Esophagus squamous epithelium (tissue), 5 donors: Measurements from ENCODE around the gene ORC1. TPM values are rescaled to one million over a fixed set of nuclear protein-coding genes. Genes with fewer than 3 reads are reported as not detected.
A peak's percentile ranks its signal among the peaks of the same experiment; 100 is the strongest.

Experiments
- DNase-seq: peaks from one replicate; lab custom pipeline; 2025; lab: John Stamatoyannopoulos, UW
- H3K27ac ChIP-seq, 4 donors: fragments of 200-600 bp; sonication (generic); one replicate each; pipeline ENCODE4 v1.5.1; 2016 to 2019; ENCODE audit warnings: mild to moderate bottlenecking in 1 of 4
- H3K27me3 ChIP-seq, 4 donors: fragments of 200-600 bp; sonication (generic); 1 replicate in 3 of 4; 2 replicates in 1 of 4; pipeline versions ENCODE4 v1.5.1 to v1.6.0; 2017 to 2021; ENCODE audit warnings: antibody characterized with exemption in 1 of 4
- H3K36me3 ChIP-seq, 3 donors: fragments of 200-600 bp; sonication (generic); one replicate each; pipeline ENCODE4 v1.5.1; 2016 to 2019
- H3K4me1 ChIP-seq, 3 donors: fragments of 200-600 bp; sonication (generic); one replicate each; pipeline ENCODE4 v1.5.1; 2017 to 2019
- H3K4me3 ChIP-seq, 4 donors: fragments of 200-600 bp; sonication (generic); 1 replicate in 3 of 4; 2 replicates in 1 of 4; pipeline ENCODE4 v1.5.1; 2016 to 2019; ENCODE audit warnings: mild to moderate bottlenecking in 2 of 4, moderate library complexity in 1 of 4
- H3K9me3 ChIP-seq, 3 donors: fragments of 200-600 bp; sonication (generic); one replicate each; pipeline ENCODE4 v1.5.1; 2016 to 2019
- CTCF ChIP-seq, 6 experiments: fragments of 450-650 bp in 4 of 6; fragments of 200-600 bp in 2 of 6; sonication (generic) in 2 of 6; IDR thresholded peaks; one replicate each; pipeline ENCODE4 v1.5.1; 2016 to 2019; ENCODE audit warnings: antibody characterized with exemption in 6 of 6, mild to moderate bottlenecking in 4 of 6, moderate library complexity in 4 of 6
- POLR2A ChIP-seq, 4 donors: fragments of 450-650 bp; IDR thresholded peaks; one replicate each; pipeline ENCODE4 v1.6.1; 2017; ENCODE audit warnings: antibody characterized with exemption in 4 of 4, mild to moderate bottlenecking in 4 of 4, moderate library complexity in 3 of 4
- WGBS, 2 donors: methylation state at CpG; one replicate each; pipeline ENCODE4 v1.1.5; 2018; 5-methylcytosine and 5-hydroxymethylcytosine counted together
- intact Hi-C: fragments of 100-400 bp; cut with DNase I; formaldehyde crosslinking; loops from one replicate; pipeline ENCODE4 v1.15.0; 2022
- total RNA-seq, 4 donors: library from RNA; depleted of rRNA; stranded (reverse); fragments of >200 nt; gene quantifications; one replicate each; pipeline ENCODE4 v1.1.0, GENCODE V29; 2016
- donor health status: DM: yes; HTN: yes; CAD: no.

Gene ORC1
- total RNA-seq, 4 donors from 2014 or later = 1.7 to 10.3 (median 4.3) TPM

GRCh38 chr1:52402860-52403240 lies 1.4 kb downstream of the ORC1 start:
- peaks cover 0 to 22% (median 0%) of the 10 kb centered on the region in 3 donors for H3K36me3 ChIP-seq
- TF ChIP-seq POLR2A (IDR thresholded peaks at IDR 0.05) = no peak
- no peak for TF ChIP-seq CTCF (IDR thresholded peaks at IDR 0.05)
- peaks cover 10 to 36% (median 16%) of the 10 kb centered on the region in 3 donors for H3K4me1 ChIP-seq
- H3K4me3 ChIP-seq = peak overlapping the region in 1 of 4 donors; percentile 94
- no peak for DNase-seq
- H3K9me3 ChIP-seq = no peaks in the 10 kb centered on the region
- intact Hi-C loops = no loop called here
- 44 to 45% methylated on average over 3 of the region's 3 CpGs for WGBS, 2 donors
- no peaks in the 10 kb centered on the region for H3K27me3 ChIP-seq
- no peak overlapping the region for H3K27ac ChIP-seq

DNA sequence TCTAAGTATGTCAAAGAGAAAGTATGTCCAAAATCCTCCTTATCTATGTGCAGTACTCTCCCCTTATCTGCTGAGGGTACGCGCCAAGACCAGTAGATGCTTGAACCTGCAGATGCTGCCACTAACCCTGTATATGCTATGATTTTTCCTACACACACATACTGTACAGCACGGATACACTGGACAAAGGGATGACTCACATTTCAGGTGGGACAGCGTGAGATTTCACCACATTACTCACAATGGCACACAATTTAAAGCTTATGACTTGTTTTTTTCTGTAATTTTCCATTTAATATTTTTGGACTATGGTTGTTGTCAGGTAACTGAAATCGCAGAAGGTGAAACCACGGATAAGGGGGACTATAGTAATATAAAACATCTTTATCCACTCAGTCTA lies 4.1 kb downstream of the ORC1 start:
- no peaks in the 10 kb centered on the region for H3K27me3 ChIP-seq
- intact Hi-C loops = no loop called here
- TF ChIP-seq POLR2A (IDR thresholded peaks at IDR 0.05) (no peak), CTCF (IDR thresholded peaks at IDR 0.05) (no peak)
- no peak for DNase-seq
- no peaks in the 10 kb centered on the region for H3K9me3 ChIP-seq
- peaks cover 0 to 10% (median 0%) of the 10 kb centered on the region in 3 donors for H3K36me3 ChIP-seq
- H3K4me3 ChIP-seq = no peak overlapping the region
- no peak overlapping the region for H3K27ac ChIP-seq
- H3K4me1 ChIP-seq = peaks cover 4 to 17% (median 6%) of the 10 kb centered on the region in 3 donors
- 81 to 85% methylated on average over 6 of the region's 6 CpGs for WGBS, 2 donors

DNA sequence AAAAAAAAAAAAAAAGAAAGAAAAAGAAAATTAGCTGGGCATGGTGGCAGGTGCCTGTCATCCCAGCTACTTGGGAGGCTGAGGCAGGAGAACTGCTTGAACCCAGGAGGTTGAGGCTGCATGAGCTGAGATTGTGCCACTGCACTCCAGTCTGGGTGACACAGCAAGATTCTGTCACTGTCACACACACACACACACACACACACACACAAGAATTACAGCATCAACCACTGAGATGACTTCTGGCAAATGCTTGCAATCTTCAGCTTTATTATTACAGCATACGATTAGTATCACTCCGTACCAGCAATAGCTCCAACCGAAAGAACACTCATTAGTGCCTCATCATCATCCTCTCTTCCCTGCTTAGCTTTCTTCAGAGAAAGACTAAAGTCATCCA lies 4.6 kb downstream of the ORC1 start:
- H3K4me3 ChIP-seq = no peak overlapping the region
- no peaks in the 10 kb centered on the region for H3K9me3 ChIP-seq
- WGBS, 2 donors = 91 to 92% methylated on average over 3 of the region's 3 CpGs
- DNase-seq = no peak
- no peak overlapping the region for H3K27ac ChIP-seq
- H3K4me1 ChIP-seq = peaks cover 4 to 15% (median 5%) of the 10 kb centered on the region in 3 donors
- TF ChIP-seq CTCF (IDR thresholded peaks at IDR 0.05) (no peak), POLR2A (IDR thresholded peaks at IDR 0.05) (no peak)
- no peaks in the 10 kb centered on the region for H3K27me3 ChIP-seq
- peaks cover 0 to 10% (median 0%) of the 10 kb centered on the region in 3 donors for H3K36me3 ChIP-seq
- intact Hi-C loops = no loop called here

DNA sequence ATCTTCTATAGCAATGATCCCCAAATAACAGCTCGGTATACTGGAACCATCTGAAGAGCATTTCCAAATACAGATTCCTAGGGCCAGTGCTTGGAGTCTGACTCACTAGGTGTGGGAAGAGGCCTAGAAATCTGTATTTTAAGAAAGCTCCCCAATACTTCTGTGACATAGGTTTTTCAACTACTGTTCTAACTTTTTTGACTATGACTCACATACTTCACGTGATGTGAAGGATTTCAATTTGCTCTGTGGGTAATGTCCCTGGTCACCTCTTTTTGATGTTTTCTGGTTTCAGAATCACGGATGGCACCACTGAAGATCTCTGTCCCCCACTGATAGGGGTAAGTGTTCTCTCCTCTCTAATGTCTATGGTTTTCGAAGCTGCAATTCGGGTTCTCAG lies 11.0 kb downstream of the ORC1 start:
- 88 to 93% methylated on average over 5 of the region's 5 CpGs for WGBS, 2 donors
- intact Hi-C loops = no loop called here
- TF ChIP-seq CTCF (IDR thresholded peaks at IDR 0.05) (no peak), POLR2A (IDR thresholded peaks at IDR 0.05) (no peak)
- Histone ChIP-seq H3K4me3 (no peak overlapping the region), H3K27ac (no peak overlapping the region), H3K36me3 (peaks cover 0 to 13% (median 0%) of the 10 kb centered on the region in 3 donors), H3K27me3 (no peaks in the 10 kb centered on the region), H3K4me1 (no peaks in the 10 kb centered on the region), H3K9me3 (no peaks in the 10 kb centered on the region)
- no peak for DNase-seq

GRCh38 chr1:52386458-52386857 lies 17.8 kb downstream of the ORC1 start:
- peaks cover 0 to 7% (median 0%) of the 10 kb centered on the region in 3 donors for H3K4me1 ChIP-seq
- H3K9me3 ChIP-seq = no peaks in the 10 kb centered on the region
- TF ChIP-seq POLR2A (IDR thresholded peaks at IDR 0.05) = no peak
- no peak for TF ChIP-seq CTCF (IDR thresholded peaks at IDR 0.05)
- DNase-seq = no peak
- H3K36me3 ChIP-seq = peaks cover 0 to 24% (median 0%) of the 10 kb centered on the region in 3 donors
- H3K4me3 ChIP-seq = no peak overlapping the region
- intact Hi-C loops = no loop called here
- no peaks in the 10 kb centered on the region for H3K27me3 ChIP-seq
- H3K27ac ChIP-seq = peak overlapping the region in 2 of 4 donors; percentile 16 to 34
- 27 to 46% methylated on average over 2 to 5 of the region's 5 CpGs for WGBS, 2 donors
